K562 (cell line): ENCODE measurements around the gene LMX1B. TPM values are rescaled to one million over a fixed set of nuclear protein-coding genes. Genes with fewer than 3 reads are reported as not detected.

Experiments used
- ATAC-seq: fragments of 200-7000 bp; cut with Tn5 transposase; 3 replicates; pipeline ENCODE4 v1.9.1; 2020; ENCODE audit warnings: moderate library complexity
- BruUV-seq: library from RNA; stranded (reverse); fragments of 400-500 nt; replicated peaks from 2 replicates; lab custom pipeline; 2021; lab: Mats Ljungman, UMichigan
- CTCF ChIA-PET: fragments of 300-600 bp; formaldehyde crosslinking; extraction: SDS; loops from one replicate; lab custom pipeline; 2021; ENCODE audit warnings: low intra/inter-chr PET ratio; lab: Yijun Ruan, JAX
- POLR2A ChIA-PET: fragments of 300-600, 350-650 bp; sonication (Branson Sonifier 250); formaldehyde crosslinking; extraction: SDS; loops from one replicate; lab custom pipeline; 2021; ENCODE audit warnings: antibody characterized with exemption, inconsistent platforms; lab: Yijun Ruan, JAX
- DNase-seq, 4 experiments: peaks; one replicate each; pipeline versions ENCODE4 v3.0.0 to v3.0.0-alpha.2; 2011 to 2018; ENCODE audit warnings: low spot score in 3 of 4, mixed read lengths in 3 of 4; ENCODE audit errors: extremely low read depth in 1 of 4
- FAIRE-seq: peaks from 2 replicates; lab custom pipeline; 2011; peaks lifted over from hg19 to GRCh38; lab: Jason Lieb, UNC
- H2AFZ ChIP-seq: 2 replicates; pipeline ENCODE4 v1.6.0; 2011; ENCODE audit warnings: low read depth, low read length, control low read depth, inconsistent platforms
- H3K27ac ChIP-seq: fragments of 200-600 bp; 3 replicates; pipeline ENCODE4 v1.8.0; 2011; ENCODE audit warnings: low read depth, mild to moderate bottlenecking, control low read depth, inconsistent platforms, low read length, moderate library complexity, mixed read lengths; ENCODE audit errors: extremely low read depth
- H3K27me3 ChIP-seq, 2 experiments: fragments of 300-600 bp in 1 of 2; 2 replicates in 1 of 2; 3 replicates in 1 of 2; pipeline versions ENCODE4 v1.6.0 to v1.8.0; 2011; ENCODE audit warnings: inconsistent platforms in 2 of 2, low read length in 2 of 2, mild to moderate bottlenecking in 1 of 2, mixed read lengths in 1 of 2, moderate library complexity in 1 of 2; ENCODE audit not compliant: control insufficient read depth in 2 of 2, insufficient read depth in 2 of 2
- H3K36me3 ChIP-seq: fragments of 300-600 bp; 3 replicates; pipeline ENCODE4 v1.8.0; 2011; ENCODE audit warnings: mild to moderate bottlenecking, low read length, inconsistent platforms; ENCODE audit not compliant: control insufficient read depth, insufficient read depth
- H3K4me1 ChIP-seq, 2 experiments: fragments of 200-600 bp in 1 of 2; replicated peaks in 1 of 2; 2 replicates in 1 of 2; 3 replicates in 1 of 2; pipeline versions ENCODE4 v1.5.1 to v1.8.0; 2011; ENCODE audit warnings: inconsistent platforms in 2 of 2, low read length in 2 of 2, mild to moderate bottlenecking in 1 of 2, mixed read lengths in 1 of 2, moderate library complexity in 1 of 2; ENCODE audit not compliant: control insufficient read depth in 2 of 2, insufficient read depth in 2 of 2
- H3K4me2 ChIP-seq: 2 replicates; pipeline ENCODE4 v1.6.1; 2011; ENCODE audit warnings: low read length, control low read depth, inconsistent platforms, mixed read lengths; ENCODE audit not compliant: insufficient read depth
- H3K4me3 ChIP-seq: fragments of 200-600 bp; sonication (generic), shearing (Covaris generic); 2 replicates; pipeline ENCODE4 v1.5.1; 2016; ENCODE audit warnings: control low read depth, inconsistent platforms
- H3K79me2 ChIP-seq: fragments of 200-600 bp; 3 replicates; pipeline ENCODE4 v1.8.0; 2011; ENCODE audit warnings: low read length, inconsistent platforms; ENCODE audit not compliant: control insufficient read depth, insufficient read depth
- H3K9ac ChIP-seq, 2 experiments: 2 replicates each; pipeline versions ENCODE4 v1.6.0 to v1.6.1; 2011; ENCODE audit warnings: low read depth in 2 of 2, low read length in 2 of 2, control low read depth in 1 of 2, inconsistent platforms in 1 of 2, mild to moderate bottlenecking in 1 of 2, mixed read lengths in 1 of 2; ENCODE audit not compliant: insufficient read depth in 1 of 2
- H3K9me1 ChIP-seq: one replicate; pipeline ENCODE4 v1.6.0; 2011; ENCODE audit warnings: inconsistent platforms, mild to moderate bottlenecking, low read length, moderate library complexity; ENCODE audit not compliant: control insufficient read depth, insufficient read depth
- H3K9me3 ChIP-seq: replicated peaks from 2 replicates; pipeline ENCODE4 v1.5.1; 2011; ENCODE audit warnings: low read depth, low read length, inconsistent platforms; ENCODE audit not compliant: control insufficient read depth, insufficient read depth
- H4K20me1 ChIP-seq: replicated peaks from 2 replicates; pipeline ENCODE4 v1.6.1; 2011; ENCODE audit warnings: low read length, inconsistent platforms, mixed read lengths; ENCODE audit not compliant: control insufficient read depth, insufficient read depth
- ARID1B ChIP-seq: fragments of 450-650 bp; IDR thresholded peaks from 2 replicates; pipeline ENCODE4 v1.6.1; 2016; ENCODE audit warnings: antibody characterized with exemption, mild to moderate bottlenecking, inconsistent platforms
- BHLHE40 ChIP-seq: IDR thresholded peaks from 2 replicates; pipeline ENCODE4 v1.6.1; 2011; ENCODE audit warnings: low read length, improper control_type of control experiment
- CBX8 ChIP-seq: fragments of 200-600 bp; sonication (generic); IDR thresholded peaks from 2 replicates; pipeline ENCODE4 v1.6.1; 2012; ENCODE audit warnings: borderline replicate concordance, mixed run types, low read depth, mild to moderate bottlenecking, moderate library complexity, mixed read lengths, low read length, control low read depth, inconsistent platforms; ENCODE audit not compliant: poor library complexity, severe bottlenecking; ENCODE audit errors: extremely low read depth
- EGR1 ChIP-seq: fragments of 450-650 bp; conservative IDR thresholded peaks from 2 replicates; pipeline ENCODE4 v1.6.1; 2017; ENCODE audit warnings: mild to moderate bottlenecking
- HDAC1 ChIP-seq, 2 experiments: fragments of 450-650 bp; IDR thresholded peaks; 2 replicates each; pipeline ENCODE4 v1.6.1; 2016 to 2017; ENCODE audit warnings: inconsistent platforms in 1 of 2, mild to moderate bottlenecking in 1 of 2, moderate library complexity in 1 of 2
- HLTF ChIP-seq: fragments of 450-650 bp; IDR thresholded peaks from 2 replicates; pipeline ENCODE4 v1.6.1; 2016
- MCM2 ChIP-seq: fragments of 450-650 bp; IDR thresholded peaks from 2 replicates; pipeline ENCODE4 v1.6.1; 2017; ENCODE audit warnings: low read depth, mild to moderate bottlenecking
- MEIS2 ChIP-seq: fragments of 450-650 bp; IDR thresholded peaks from 2 replicates; pipeline ENCODE4 v1.6.1; 2014; ENCODE audit warnings: mild to moderate bottlenecking; ENCODE audit not compliant: partially characterized antibody
- NFE2 ChIP-seq: IDR thresholded peaks from 2 replicates; pipeline ENCODE4 v1.6.1; 2014; ENCODE audit warnings: antibody characterized with exemption, low read depth
- PTRF ChIP-seq: fragments of 450-650 bp; IDR thresholded peaks from 2 replicates; pipeline ENCODE4 v1.6.1; 2016; ENCODE audit warnings: mild to moderate bottlenecking, missing genetic modification characterization, missing compliant biosample characterization
- RAD51 ChIP-seq: fragments of 450-650 bp; IDR thresholded peaks from 2 replicates; pipeline ENCODE4 v1.7.1; 2016; ENCODE audit warnings: low read depth, mild to moderate bottlenecking, borderline replicate concordance
- RB1 ChIP-seq: fragments of 450-650 bp; IDR thresholded peaks from 2 replicates; pipeline ENCODE4 v1.6.1; 2017; ENCODE audit warnings: low read depth, mild to moderate bottlenecking
- SIX5 ChIP-seq, 2 experiments: IDR thresholded peaks; 2 replicates each; pipeline ENCODE4 v1.6.1; 2011; ENCODE audit warnings: low read length in 2 of 2, borderline replicate concordance in 1 of 2, low read depth in 1 of 2, mild to moderate bottlenecking in 1 of 2, moderate library complexity in 1 of 2; ENCODE audit not compliant: insufficient read depth in 1 of 2
- SMARCA4 ChIP-seq: fragments of 450-650 bp; IDR thresholded peaks from 2 replicates; pipeline ENCODE4 v1.6.1; 2016
- ZBTB1 ChIP-seq: sonication (generic); formaldehyde crosslinking; IDR thresholded peaks from 2 replicates; pipeline ENCODE4 v1.8.1; 2023; ENCODE audit warnings: missing genetic modification reagents, low read depth, mild to moderate bottlenecking, borderline replicate concordance
- ZNF212 ChIP-seq: fragments of 450-650 bp; formaldehyde crosslinking; IDR thresholded peaks from 2 replicates; pipeline ENCODE4 v1.4.0; 2020; ENCODE audit warnings: mild to moderate bottlenecking
- ZNF232 ChIP-seq: sonication (generic); formaldehyde crosslinking; IDR thresholded peaks from 2 replicates; pipeline ENCODE4 v1.8.0; 2022; ENCODE audit warnings: mild to moderate bottlenecking, missing genetic modification reagents
- ZNF384 ChIP-seq: IDR thresholded peaks from 2 replicates; pipeline ENCODE4 v1.6.1; 2012; ENCODE audit warnings: low read depth, low read length, improper control_type of control experiment
- ZNF75A ChIP-seq: fragments of 450-650 bp; formaldehyde crosslinking; IDR thresholded peaks from 2 replicates; pipeline ENCODE4 v1.4.0; 2020; ENCODE audit warnings: mild to moderate bottlenecking
- WGBS: fragments of 100-300 bp; shearing (Covaris generic); methylation state at CpG from one replicate; pipeline ENCODE4 v1.1.6; 2016; ENCODE audit warnings: low coverage, mixed read lengths; ENCODE audit not compliant: insufficient coverage; ENCODE audit errors: missing lambda C conversion rate; 5-methylcytosine and 5-hydroxymethylcytosine counted together
- in situ Hi-C: fragments of 300-500 bp; cut with MboI; formaldehyde crosslinking; loops from 4 replicates; pipeline ENCODE4 v1.15.0; 2018; ENCODE audit warnings: inconsistent platforms, mixed read lengths
- intact Hi-C: fragments of 100-400 bp; cut with micrococcal nuclease; formaldehyde crosslinking; loops from 2 replicates; pipeline ENCODE4 v1.14.2; 2022
- polyA plus RNA-seq, 8 experiments: library from polyadenylated mRNA; depleted of rRNA in 4 of 8; stranded (reverse) in 5 of 8; unstranded in 3 of 8; fragments of >200 nt; fragmentation: Nextera tagmentation in 2 of 8; fragmentation: Illumina TruSeq in 1 of 8; extraction: Ambion mirVana in 2 of 8; extraction: Trizol in 1 of 8; gene quantifications; 2 replicates each; pipeline versions ENCODE4 v1.2.1 to v1.2.3, GENCODE V29; 2011 to 2014; ENCODE audit warnings: inconsistent platforms in 1 of 8, missing spikeins in 1 of 8
- total RNA-seq, 7 experiments: library from RNA; depleted of rRNA in 6 of 7; stranded (reverse); fragments of >200 nt in 6 of 7; fragmentation: Illumina TruSeq in 2 of 7; extraction: Trizol in 2 of 7; gene quantifications; 2 replicates each; pipeline versions ENCODE4 v1.2.1 to v1.2.3, GENCODE V29; 2011 to 2021; ENCODE audit warnings: low replicate concordance in 1 of 7

Gene LMX1B
- total and polyA plus RNA-seq, 9 of the 15 experiments (the other 6 are each of a cell fraction or from before 2014, with no cell fraction given) = not detected

- Histone ChIP-seq H3K9me3 (no peaks in the 10 kb centered on the region), H3K4me2 (peak overlapping the region; percentile 48; the same call in 1 of the 2 replicates), H3K9ac (no peak overlapping the region), H4K20me1 (peaks cover 29% of the 10 kb centered on the region), H3K4me1 (peaks cover 16 to 31% of the 10 kb centered on the region in 2 experiments; a peak in 4 of 5 replicates), H3K9me1 (no peaks in the 10 kb centered on the region), H3K4me3 (no peak overlapping the region), H2AFZ (no peak overlapping the region), H3K27ac (no peak overlapping the region), H3K27me3 (peaks cover 4 to 26% of the 10 kb centered on the region in 2 experiments; a peak in 2 of 5 replicates), H3K36me3 (no peaks in the 10 kb centered on the region), H3K79me2 (no peaks in the 10 kb centered on the region)
- BruUV-seq = no TSS peak
- ATAC-seq (peak; percentile 59), DNase-seq (peak; percentile 62 to 70 (median 66)), FAIRE-seq (peak; percentile 49)
- intact Hi-C loops = no loop called here
- POLR2A ChIA-PET = interaction anchor here (0.7 to 1.9 kb wide), 3 partner anchors 73 to 1846 kb away, joined by 3 to 10 read pairs (median 3); no protein-coding TSS in a partner anchor
- CTCF ChIA-PET = interaction anchor here (1.5 to 3.7 kb wide), 2 partner anchors 69 to 76 kb away, joined by 4 to 43 read pairs; no protein-coding TSS in a partner anchor
- WGBS = under 1% methylated on average over 12 of the region's 14 CpGs
- in situ Hi-C loops = no loop called here
- TF ChIP-seq EGR1 (peak; percentile 93), ZNF232 (CRISPR knock-in tag) (no peak), ZBTB1 (CRISPR knock-in tag) (no peak), HLTF (no peak), CBX8 (no peak), MEIS2 (no peak), PTRF (no peak), BHLHE40 (no peak), ZNF212 (CRISPR knock-in tag) (no peak), SIX5 (IDR thresholded peaks at IDR 0.05; ENCODE audit: borderline replicate concordance in 1 of 2, insufficient read depth in 1 of 2, low read depth in 1 of 2, low read length in 2 of 2) (no peak), ZNF75A (no peak), ZNF384 (no peak), SMARCA4 (peak; percentile 42; the same call in 1 of the 2 replicates), RAD51 (no peak), HDAC1 (IDR thresholded peaks at IDR 0.05) (no peak), MCM2 (no peak), RB1 (no peak), ARID1B (peak; percentile 24; the same call in 1 of the 2 replicates), NFE2 (peak; percentile 68; the same call in 1 of the 2 replicates)
These were observed 90.6 kb downstream of the LMX1B start for GRCh38 chr9:126704157-126704891.
